Activated CD4-positive, alpha-beta T cell treated with anti-CD3 and anti-CD28 coated beads, Interleukin-2, Interleukin-4, amounts not matched to agents 100 ng/mL and 50 ng/mL, durations not matched to agents 16 hours and 8 hours (primary cell): ENCODE results near the gene PRAC2.

Experiments used
- DNase-seq: peaks from one replicate; pipeline ENCODE4 v3.0.0-alpha.2; 2020; ENCODE audit warnings: low spot score

PRAC2 gene

GRCh38 chr17:48755356-48755755 lies 32.4 kb downstream of the PRAC2 start:
- no peak for DNase-seq

GRCh38 chr17:48756830-48757251 lies 33.9 kb downstream of the PRAC2 start:
- DNase-seq = no peak

DNA sequence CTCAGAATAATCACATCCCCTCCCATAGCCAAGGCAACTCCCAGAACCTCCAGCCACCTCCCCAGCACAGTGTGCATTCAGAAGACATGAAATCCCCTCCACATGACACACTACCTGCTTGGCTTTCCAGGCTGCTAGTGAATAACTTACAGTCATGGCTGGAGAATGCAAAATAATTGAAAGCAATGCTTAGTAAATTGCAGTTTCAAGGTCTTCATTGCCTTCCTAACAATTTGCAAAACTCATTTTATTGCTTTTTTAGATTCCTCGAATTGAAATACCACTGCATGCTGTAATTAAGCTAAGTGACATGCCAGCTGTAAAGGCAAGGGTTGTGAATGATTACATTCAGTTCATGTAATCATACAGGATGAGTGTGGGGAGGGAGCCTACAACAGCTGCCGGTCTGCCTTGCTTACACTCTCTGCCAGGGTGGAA lies 34.6 kb downstream of the PRAC2 start:
- no peak for DNase-seq

GRCh38 chr17:48759288-48759687 lies 36.3 kb downstream of the PRAC2 start:
- DNase-seq = no peak

DNA sequence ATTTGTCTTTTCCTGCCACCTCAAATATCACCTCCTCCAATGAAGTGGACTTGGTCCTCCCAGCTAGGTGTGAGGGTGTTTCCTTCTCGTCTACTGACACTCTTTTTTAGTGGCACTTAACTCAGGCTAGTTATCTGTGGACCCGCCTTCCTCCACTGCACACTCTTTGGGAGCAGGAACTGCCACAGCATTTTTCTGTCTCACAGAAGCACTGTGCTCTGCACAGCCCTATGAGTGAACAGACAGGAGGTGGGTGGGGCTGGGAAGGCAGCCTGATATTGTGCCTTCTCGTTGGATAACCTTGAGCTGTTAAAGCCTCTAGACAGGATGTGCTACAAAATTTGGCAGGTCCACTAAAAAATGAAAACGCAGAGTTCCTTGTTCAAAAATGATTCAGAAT lies 37.4 kb downstream of the PRAC2 start:
- DNase-seq = no peak

DNA sequence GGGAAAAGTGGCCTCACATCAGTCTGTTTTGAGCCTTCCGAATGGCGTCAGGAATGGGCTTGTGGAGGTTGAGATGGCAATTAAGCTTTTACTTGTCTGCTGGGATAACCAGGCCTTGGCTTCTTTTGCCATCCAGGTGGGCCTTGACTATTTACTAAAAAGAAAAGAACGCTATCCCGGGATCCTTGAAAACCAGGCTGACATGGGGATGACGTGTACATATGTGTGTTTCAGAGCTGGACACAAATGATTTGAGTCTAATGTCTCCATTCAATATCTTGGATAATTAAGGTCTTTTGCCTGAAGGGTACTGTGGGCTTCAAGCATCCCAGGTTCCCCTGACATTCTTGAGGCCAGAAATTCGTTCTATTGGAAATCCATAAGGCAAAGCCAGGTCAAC lies 38.1 kb downstream of the PRAC2 start:
- no peak for DNase-seq

- DNase-seq = no peak
These were observed 44.3 kb downstream of the PRAC2 start for GRCh38 chr17:48767263-48767774.

GRCh38 chr17:48769009-48769675 lies 46.2 kb downstream of the PRAC2 start:
- DNase-seq = no peak

DNA sequence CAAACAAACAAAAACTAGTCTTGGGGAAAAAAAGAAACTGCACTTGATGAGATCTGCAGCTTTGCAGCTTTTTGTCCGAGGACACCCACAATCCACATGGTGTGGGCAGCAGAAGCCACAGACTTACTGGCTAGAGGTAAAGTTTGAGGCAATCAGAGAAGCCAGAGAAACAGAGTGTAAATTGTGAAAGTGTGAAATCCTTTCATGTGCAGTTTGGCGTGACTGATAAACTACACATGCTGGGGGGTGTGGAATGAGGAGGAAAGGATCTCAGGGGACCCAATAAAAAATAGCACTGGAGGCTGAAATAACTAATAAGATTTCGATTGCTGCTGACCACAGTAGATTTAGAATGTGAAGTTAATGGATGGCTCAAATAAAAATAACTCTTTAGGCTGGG lies 48.0 kb downstream of the PRAC2 start:
- no peak for DNase-seq

DNA sequence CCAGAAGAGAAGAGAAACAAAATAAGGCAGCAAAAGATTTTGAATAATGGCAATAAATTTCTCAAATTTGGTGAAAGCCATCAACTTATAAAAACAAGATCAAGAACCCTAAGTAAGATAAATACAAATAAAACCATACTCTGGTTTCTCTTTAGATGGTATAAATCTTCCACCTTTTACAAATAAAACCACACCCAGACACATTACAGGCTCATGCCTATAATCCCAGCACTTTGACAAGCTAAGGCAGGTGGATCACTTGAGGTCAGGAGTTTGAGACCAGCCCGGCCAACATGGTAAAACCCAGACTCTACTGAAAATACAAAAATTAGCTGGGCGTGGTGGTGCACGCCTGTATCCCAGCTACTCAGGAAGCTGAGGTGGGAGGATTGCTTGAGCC lies 50.3 kb downstream of the PRAC2 start:
- DNase-seq = no peak
